Gastroesophageal sphincter (tissue), 4 donors: ENCODE results near the gene ASIC3. TPM values are rescaled to one million over a fixed set of nuclear protein-coding genes. Genes with fewer than 3 reads are reported as not detected.

Experiments used
- ATAC-seq: fragments of 150-250 bp; one replicate; pipeline ENCODE4 v1.9.1; 2016; ENCODE audit warnings: mild to moderate bottlenecking, moderate library complexity
- H3K27ac ChIP-seq, 4 donors: fragments of 200-600 bp; sonication (generic) in 3 of 4; 1 replicate in 3 of 4; 2 replicates in 1 of 4; pipeline ENCODE4 v1.5.1; 2016 to 2019
- H3K27me3 ChIP-seq: fragments of 200-600 bp; sonication (generic); one replicate; pipeline ENCODE4 v1.5.1; 2019
- H3K36me3 ChIP-seq, 2 donors: fragments of 200-600 bp; sonication (generic); one replicate each; pipeline ENCODE4 v1.5.1; 2019; ENCODE audit warnings: control low read depth in 1 of 2
- H3K4me1 ChIP-seq, 3 donors: fragments of 200-600 bp; sonication (generic); 1 replicate in 2 of 3; 2 replicates in 1 of 3; pipeline ENCODE4 v1.5.1; 2016 to 2019; ENCODE audit warnings: control low read depth in 2 of 3
- H3K4me3 ChIP-seq, 2 donors: fragments of 200-600 bp; sonication (generic); one replicate each; pipeline ENCODE4 v1.5.1; 2019; ENCODE audit warnings: mild to moderate bottlenecking in 1 of 2, moderate library complexity in 1 of 2
- H3K9me3 ChIP-seq, 3 donors: fragments of 200-600 bp; sonication (generic); one replicate each; pipeline ENCODE4 v1.5.1; 2017 to 2019; ENCODE audit warnings: control low read depth in 2 of 3
- EP300 ChIP-seq: sonication (generic); formaldehyde crosslinking; IDR thresholded peaks from one replicate; pipeline ENCODE4 v1.6.1; 2017; ENCODE audit warnings: antibody characterized with exemption, mild to moderate bottlenecking
- POLR2A ChIP-seq, 2 donors: fragments of 450-650 bp; IDR thresholded peaks; one replicate each; pipeline ENCODE4 v1.6.1; 2017; ENCODE audit warnings: antibody characterized with exemption in 2 of 2, mild to moderate bottlenecking in 2 of 2, moderate library complexity in 1 of 2
- POLR2AphosphoS5 ChIP-seq: sonication (generic); formaldehyde crosslinking; IDR thresholded peaks from one replicate; pipeline ENCODE4 v1.6.1; 2017; ENCODE audit warnings: antibody characterized with exemption
- WGBS, 2 donors: methylation state at CpG; one replicate each; pipeline ENCODE4 v1.1.5; 2018; ENCODE audit warnings: low coverage in 1 of 2; 5-methylcytosine and 5-hydroxymethylcytosine counted together
- total RNA-seq, 4 donors: library from RNA; depleted of rRNA; stranded (reverse); fragments of >200 nt; gene quantifications; one replicate each; pipeline ENCODE4 v1.1.0, GENCODE V29; 2016
- TF ChIP-seq, protein P1 (sequence below), 4 experiments: fragments of 200-600 bp in 2 of 4; fragments of 450-650 bp in 2 of 4; sonication (generic) in 1 of 4; IDR thresholded peaks; one replicate each; pipeline ENCODE4 v1.5.1; 2017 to 2019; ENCODE audit warnings: antibody characterized with exemption in 4 of 4, mild to moderate bottlenecking in 2 of 4, moderate library complexity in 2 of 4

Gene ASIC3
- total RNA-seq, 4 donors from 2014 or later: 1.7 to 3.1 (median 2.1) TPM; not detected in 1

DNA sequence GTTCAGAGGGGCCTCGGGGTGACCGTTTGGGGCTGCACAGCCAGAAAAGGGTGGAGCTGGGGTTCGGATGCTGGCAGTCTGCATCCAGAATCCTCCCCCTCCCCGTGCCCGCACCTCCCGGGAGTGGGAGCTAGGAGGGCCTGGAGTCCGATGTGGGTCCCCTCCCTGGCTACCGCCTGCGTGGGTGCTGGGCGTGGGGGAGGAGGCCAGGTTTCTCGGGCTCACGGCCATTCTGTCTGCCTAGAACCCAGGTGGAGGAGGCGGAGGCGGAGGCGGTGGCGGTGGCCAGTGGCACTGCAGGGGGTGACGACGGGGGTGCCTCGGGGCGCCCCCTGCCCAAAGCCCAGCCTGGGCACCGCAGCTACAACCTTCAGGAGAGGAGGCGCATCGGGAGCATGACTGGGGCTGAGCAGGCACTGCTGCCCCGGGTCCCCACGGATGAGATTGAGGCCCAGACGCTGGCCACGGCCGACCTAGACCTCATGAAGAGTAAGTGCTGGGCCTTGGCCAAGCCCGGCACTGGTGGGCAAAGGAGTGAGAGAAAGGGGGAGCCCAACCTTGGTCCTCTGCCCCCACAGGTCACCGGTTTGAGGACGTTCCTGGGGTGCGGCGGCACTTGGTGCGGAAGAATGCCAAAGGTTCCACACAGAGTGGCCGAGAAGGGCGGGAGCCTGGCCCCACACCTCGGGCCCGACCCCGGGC, 18.1 kb downstream of the ASIC3 start:
- no peaks in the 10 kb centered on the region for H3K27me3 ChIP-seq
- ATAC-seq: no peak
- no peak overlapping the region for H3K4me3 ChIP-seq
- H3K9me3 ChIP-seq: no peaks in the 10 kb centered on the region
- peaks cover 0 to 85% of the 10 kb centered on the region in 2 donors for H3K36me3 ChIP-seq
- TF ChIP-seq EP300 (no peak), POLR2A (IDR thresholded peaks at IDR 0.05) (no peak), POLR2AphosphoS5 (no peak)
- TF ChIP-seq, protein P1, sequence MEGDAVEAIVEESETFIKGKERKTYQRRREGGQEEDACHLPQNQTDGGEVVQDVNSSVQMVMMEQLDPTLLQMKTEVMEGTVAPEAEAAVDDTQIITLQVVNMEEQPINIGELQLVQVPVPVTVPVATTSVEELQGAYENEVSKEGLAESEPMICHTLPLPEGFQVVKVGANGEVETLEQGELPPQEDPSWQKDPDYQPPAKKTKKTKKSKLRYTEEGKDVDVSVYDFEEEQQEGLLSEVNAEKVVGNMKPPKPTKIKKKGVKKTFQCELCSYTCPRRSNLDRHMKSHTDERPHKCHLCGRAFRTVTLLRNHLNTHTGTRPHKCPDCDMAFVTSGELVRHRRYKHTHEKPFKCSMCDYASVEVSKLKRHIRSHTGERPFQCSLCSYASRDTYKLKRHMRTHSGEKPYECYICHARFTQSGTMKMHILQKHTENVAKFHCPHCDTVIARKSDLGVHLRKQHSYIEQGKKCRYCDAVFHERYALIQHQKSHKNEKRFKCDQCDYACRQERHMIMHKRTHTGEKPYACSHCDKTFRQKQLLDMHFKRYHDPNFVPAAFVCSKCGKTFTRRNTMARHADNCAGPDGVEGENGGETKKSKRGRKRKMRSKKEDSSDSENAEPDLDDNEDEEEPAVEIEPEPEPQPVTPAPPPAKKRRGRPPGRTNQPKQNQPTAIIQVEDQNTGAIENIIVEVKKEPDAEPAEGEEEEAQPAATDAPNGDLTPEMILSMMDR (IDR thresholded peaks at IDR 0.05): no peak
- peaks cover under 1 to 28% (median 12%) of the 10 kb centered on the region in 3 donors for H3K4me1 ChIP-seq
- no peak overlapping the region for H3K27ac ChIP-seq
- no CpG with 5 or more reads among the region's 39 CpGs for WGBS, 2 donors

DNA sequence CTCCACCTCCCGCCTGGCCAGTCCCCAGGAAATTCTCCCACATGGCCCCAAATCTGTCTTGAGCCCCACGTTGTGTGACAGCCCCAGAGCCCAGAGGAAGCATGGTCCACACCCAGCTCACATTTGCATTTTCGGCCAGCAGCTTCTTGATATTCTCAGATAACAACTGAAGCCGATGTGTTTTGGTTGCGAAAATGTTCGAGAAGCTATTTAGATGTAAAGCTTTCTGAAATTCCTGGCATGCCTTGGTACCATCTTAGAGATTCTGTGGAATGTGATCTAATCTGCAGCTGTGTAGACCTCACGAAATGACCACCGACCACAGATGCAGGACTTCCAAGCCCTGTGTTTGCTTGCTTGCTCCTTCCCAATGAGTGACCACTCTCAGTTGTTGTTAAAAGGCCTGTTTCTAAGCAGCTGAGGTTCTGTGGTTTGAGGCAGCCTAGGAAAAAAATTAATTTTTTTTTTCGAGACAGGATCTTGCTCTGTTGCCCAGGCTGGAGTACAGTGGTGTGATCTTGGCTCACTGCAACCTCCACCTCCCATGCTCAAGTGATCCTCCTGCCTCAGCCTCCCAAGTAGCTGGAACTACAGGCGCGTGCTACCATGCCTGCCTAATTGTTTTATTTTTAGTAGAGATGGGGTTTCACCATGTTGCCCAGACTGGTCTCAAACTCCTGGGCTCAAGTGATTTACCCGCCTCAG, 19.9 kb downstream of the ASIC3 start:
- no peak overlapping the region for H3K27ac ChIP-seq
- peaks cover 0 to 10% (median 0%) of the 10 kb centered on the region in 3 donors for H3K4me1 ChIP-seq
- ATAC-seq: no peak
- H3K36me3 ChIP-seq: peaks cover 0 to 98% of the 10 kb centered on the region in 2 donors
- TF ChIP-seq, protein P1 (IDR thresholded peaks at IDR 0.05): no peak
- TF ChIP-seq EP300: no peak
- no peak for TF ChIP-seq POLR2AphosphoS5
- no peak for TF ChIP-seq POLR2A (IDR thresholded peaks at IDR 0.05)
- H3K9me3 ChIP-seq: no peaks in the 10 kb centered on the region
- H3K27me3 ChIP-seq: no peaks in the 10 kb centered on the region
- no peak overlapping the region for H3K4me3 ChIP-seq
- WGBS, 2 donors: 72 to 87% methylated on average over 4 to 7 of the region's 12 CpGs

DNA sequence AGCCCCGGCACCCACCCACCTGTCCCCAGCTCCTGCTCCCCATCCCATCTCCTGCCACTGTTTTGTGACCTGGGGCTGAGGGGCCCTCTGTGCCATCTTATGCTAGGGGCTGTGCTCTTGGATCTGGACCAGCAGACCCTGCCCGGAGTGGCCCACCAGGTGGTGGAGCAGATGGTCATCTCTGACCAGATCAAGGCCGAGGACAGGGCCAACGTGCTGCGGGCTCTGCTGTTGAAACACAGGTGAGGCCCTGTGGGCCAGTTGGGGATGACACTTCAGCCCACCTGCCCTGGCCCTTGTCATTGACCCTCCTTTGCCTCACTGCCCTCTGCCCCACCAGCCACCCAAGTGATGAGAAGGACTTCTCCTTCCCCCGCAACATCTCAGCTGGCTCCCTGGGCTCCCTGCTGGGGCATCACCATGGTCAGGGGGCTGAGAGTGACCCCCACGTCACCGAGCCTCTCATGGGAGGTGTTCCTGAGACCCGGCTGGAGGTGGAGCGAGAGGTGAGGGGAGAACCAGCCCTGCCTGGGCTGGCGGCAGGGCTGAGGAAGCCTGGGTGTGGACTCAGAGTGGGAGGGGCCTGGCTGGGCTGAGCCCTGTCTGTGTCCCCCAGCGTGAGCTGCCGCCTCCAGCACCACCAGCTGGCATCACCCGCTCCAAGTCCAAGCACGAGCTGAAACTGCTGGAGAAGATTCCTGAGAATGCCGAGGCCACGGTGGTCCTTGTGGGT, 21.7 kb downstream of the ASIC3 start:
- no peak overlapping the region for H3K27ac ChIP-seq
- no CpG with 5 or more reads among the region's 17 CpGs for WGBS, 2 donors
- H3K27me3 ChIP-seq: no peaks in the 10 kb centered on the region
- TF ChIP-seq POLR2AphosphoS5: no peak
- TF ChIP-seq POLR2A (IDR thresholded peaks at IDR 0.05): no peak
- TF ChIP-seq, protein P1 (IDR thresholded peaks at IDR 0.05): no peak
- no peaks in the 10 kb centered on the region for H3K4me1 ChIP-seq
- no peak for ATAC-seq
- no peak overlapping the region for H3K4me3 ChIP-seq
- peaks cover 0 to 100% of the 10 kb centered on the region in 2 donors for H3K36me3 ChIP-seq
- H3K9me3 ChIP-seq: no peaks in the 10 kb centered on the region

DNA sequence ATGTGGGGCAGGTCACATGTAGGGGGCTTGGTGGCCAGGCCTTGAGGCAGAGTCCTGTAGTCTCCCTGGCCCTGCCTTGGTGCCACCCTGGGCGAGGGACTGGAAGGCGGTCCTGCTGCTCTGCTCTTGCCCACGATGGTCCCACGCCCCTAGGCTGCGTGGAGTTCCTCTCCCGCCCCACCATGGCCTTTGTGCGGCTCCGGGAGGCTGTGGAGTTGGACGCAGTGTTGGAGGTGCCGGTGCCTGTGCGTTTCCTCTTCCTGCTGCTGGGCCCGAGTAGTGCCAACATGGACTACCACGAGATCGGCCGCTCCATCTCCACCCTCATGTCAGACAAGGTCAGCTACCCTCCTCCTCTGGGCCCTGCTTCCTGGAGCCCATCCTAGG, 22.2 kb downstream of the ASIC3 start:
- Histone ChIP-seq H3K4me3 (no peak overlapping the region), H3K36me3 (peaks cover 0 to 100% of the 10 kb centered on the region in 2 donors), H3K9me3 (no peaks in the 10 kb centered on the region), H3K4me1 (no peaks in the 10 kb centered on the region), H3K27ac (no peak overlapping the region), H3K27me3 (no peaks in the 10 kb centered on the region)
- 92% methylated on average over 2 of the region's 15 CpGs; no CpG with 5 or more reads in 1 of the 2 donors for WGBS, 2 donors
- ATAC-seq: no peak
- no peak for TF ChIP-seq POLR2AphosphoS5
- TF ChIP-seq POLR2A (IDR thresholded peaks at IDR 0.05): no peak
- TF ChIP-seq EP300: no peak
- TF ChIP-seq, protein P1 (IDR thresholded peaks at IDR 0.05): no peak
